GM18951 (cell line): Measurements from ENCODE around the gene WWOX.

Source experiments
- POLR2A ChIP-seq: IDR thresholded peaks from 4 replicates; pipeline ENCODE4 v1.6.1; 2011; ENCODE audit warnings: mild to moderate bottlenecking; ENCODE audit not compliant: insufficient read length, insufficient read depth; ENCODE audit errors: extremely low read depth
- in situ Hi-C: fragments of 300-500 bp; cut with MboI; formaldehyde crosslinking; loops from one replicate; pipeline ENCODE4 v1.12.0; 2022; ENCODE audit warnings: low sequenced_read_pairs, mixed read lengths, inconsistent platforms; ENCODE audit not compliant: unreplicated experiment

WWOX gene

GRCh38 chr16:79261481-79261940 is 1162.1 kb downstream of the WWOX start:
- TF ChIP-seq POLR2A: no peak
- in situ Hi-C loops: no loop called here

GRCh38 chr16:79261944-79262552 is 1162.6 kb downstream of the WWOX start:
- no peak for TF ChIP-seq POLR2A
- in situ Hi-C loops: no loop called here
